NCI-H1930 (cell line): ENCODE measurements around the gene C9orf43.
A peak's percentile ranks its signal among the peaks of the same experiment; 100 is the strongest.
"Not testable (repeated sequence)": the region's sequence is repeated elsewhere in the genome, so short reads cannot be mapped to it uniquely, and the experiment has no call there.

Experiments used
- DNase-seq, 2 experiments: peaks; one replicate each; lab custom pipeline; 2025; lab: John Stamatoyannopoulos, UW

C9orf43 gene, protein sequence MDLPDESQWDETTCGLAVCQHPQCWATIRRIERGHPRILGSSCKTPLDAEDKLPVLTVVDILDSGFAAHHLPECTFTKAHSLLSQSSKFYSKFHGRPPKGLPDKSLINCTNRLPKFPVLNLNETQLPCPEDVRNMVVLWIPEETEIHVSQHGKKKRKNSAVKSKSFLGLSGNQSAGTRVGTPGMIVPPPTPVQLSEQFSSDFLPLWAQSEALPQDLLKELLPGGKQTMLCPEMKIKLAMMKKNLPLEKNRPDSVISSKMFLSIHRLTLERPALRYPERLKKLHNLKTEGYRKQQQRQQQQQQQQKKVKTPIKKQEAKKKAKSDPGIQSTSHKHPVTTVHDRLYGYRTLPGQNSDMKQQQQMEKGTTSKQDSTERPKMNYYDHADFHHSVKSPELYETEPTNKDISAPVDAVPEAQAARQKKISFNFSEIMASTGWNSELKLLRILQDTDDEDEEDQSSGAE

DNA sequence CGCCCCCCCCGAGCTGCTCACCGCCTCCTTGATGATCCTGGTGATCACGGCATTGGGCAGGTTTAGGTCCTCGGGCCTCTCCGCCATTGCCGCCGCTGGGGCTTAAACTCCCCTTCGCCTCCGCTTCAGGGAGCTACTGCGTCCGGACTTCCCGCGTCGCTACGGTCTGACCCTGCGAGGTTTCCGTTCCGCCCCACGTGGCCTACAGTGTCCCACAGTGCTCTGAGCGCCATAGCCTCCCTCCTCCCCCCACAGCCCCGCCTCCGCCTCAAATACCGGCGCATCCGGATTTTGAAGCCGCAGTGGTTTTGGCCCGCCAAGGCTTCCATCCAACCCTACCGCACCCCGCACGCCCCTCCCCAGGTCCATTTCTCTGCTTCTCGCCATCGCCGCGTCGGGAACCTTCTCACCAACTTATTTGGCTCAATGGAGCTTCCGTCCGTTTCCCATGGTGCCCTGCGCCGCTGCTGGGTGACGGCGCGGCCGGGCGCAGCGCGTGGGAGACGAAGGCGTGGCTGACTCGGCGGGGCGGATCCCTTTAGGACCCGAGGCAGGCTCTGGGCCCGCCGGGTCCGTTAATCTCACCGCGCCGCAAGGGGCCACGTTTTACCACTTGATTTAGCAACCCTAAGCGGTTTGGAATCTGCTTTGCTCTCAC is at the start of gene C9orf43, which contains the start of gene POLE3:
Gene C9orf43 (plus strand): TSS at position 541 of the 658 bp plus-strand sequence. CDS start 2,747 bp downstream, outside the sequence.
Gene POLE3 (minus strand): TSS at position 469 of the 658 bp plus-strand sequence. CDS start 382 bp downstream, at position 87.
- peak; percentile 90 to 93 for DNase-seq

- DNase-seq = no peak
These were observed 49.1 kb upstream of the C9orf43 start for GRCh38 chr9:113361304-113362018.

- DNase-seq = no peak
These were observed 47.2 kb upstream of the C9orf43 start for GRCh38 chr9:113363336-113363735.

GRCh38 chr9:113364951-113365350 is 45.6 kb upstream of the C9orf43 start:
- DNase-seq = no peak

GRCh38 chr9:113365652-113366051 is 44.9 kb upstream of the C9orf43 start:
- DNase-seq = not testable (repeated sequence)

- DNase-seq = no peak
These were observed 42.1 kb upstream of the C9orf43 start for GRCh38 chr9:113368348-113368981.

DNA sequence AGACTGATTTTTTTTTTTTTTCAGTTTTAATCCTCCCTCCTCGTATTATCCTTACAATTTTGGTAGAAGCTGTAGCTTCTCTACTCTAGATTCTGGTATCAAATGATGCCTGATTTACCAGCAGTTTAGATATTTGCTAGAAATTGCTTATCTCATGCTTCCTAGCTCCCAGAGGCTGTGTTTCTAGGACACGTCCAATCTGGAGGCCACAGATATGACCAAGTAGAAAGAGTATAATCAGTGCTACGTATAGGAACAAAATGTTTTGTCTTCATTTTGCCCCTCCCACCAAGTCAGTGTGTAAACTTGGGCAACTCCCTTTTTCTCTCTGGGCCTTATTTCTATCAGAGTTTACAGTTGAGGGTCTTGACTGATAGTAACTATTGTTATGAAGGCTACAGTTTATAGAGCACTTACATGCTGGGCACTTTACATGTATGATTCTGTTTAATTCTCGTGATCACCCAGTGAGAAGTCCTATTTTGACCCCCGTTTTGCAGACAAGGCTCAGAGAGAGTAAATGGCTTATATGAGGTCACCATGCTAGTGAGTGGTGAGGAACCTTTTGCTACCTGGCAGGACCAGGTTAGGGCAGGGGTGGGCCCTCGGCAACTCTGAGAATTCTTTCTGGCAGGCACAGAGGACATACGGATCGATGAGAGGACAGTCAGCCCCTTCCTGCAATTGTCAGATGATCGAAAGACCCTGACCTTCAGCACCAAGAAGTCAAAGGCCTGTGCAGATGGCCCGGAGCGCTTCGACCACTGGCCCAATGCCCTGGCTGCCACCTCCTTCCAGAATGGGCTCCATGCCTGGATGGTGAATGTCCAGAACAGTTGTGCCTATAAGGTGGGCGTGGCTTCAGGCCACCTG is 41.3 kb upstream of the C9orf43 start:
- DNase-seq = no peak

DNA sequence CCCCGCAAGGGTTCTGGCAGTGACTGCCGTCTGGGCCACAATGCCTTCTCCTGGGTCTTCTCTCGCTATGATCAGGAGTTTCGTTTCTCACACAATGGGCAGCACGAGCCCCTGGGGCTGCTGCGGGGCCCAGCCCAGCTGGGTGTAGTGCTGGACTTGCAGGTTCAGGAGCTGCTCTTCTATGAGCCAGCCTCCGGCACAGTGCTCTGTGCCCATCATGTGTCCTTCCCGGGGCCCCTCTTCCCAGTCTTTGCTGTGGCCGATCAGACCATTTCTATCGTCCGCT is 40.7 kb upstream of the C9orf43 start:
- no peak for DNase-seq

GRCh38 chr9:113370806-113371325 is 39.7 kb upstream of the C9orf43 start:
- no peak for DNase-seq

- no peak for DNase-seq
These were observed 38.5 kb upstream of the C9orf43 start for GRCh38 chr9:113372059-113372458.

- DNase-seq = no peak
These were observed 37.3 kb upstream of the C9orf43 start for GRCh38 chr9:113373256-113373655.

DNA sequence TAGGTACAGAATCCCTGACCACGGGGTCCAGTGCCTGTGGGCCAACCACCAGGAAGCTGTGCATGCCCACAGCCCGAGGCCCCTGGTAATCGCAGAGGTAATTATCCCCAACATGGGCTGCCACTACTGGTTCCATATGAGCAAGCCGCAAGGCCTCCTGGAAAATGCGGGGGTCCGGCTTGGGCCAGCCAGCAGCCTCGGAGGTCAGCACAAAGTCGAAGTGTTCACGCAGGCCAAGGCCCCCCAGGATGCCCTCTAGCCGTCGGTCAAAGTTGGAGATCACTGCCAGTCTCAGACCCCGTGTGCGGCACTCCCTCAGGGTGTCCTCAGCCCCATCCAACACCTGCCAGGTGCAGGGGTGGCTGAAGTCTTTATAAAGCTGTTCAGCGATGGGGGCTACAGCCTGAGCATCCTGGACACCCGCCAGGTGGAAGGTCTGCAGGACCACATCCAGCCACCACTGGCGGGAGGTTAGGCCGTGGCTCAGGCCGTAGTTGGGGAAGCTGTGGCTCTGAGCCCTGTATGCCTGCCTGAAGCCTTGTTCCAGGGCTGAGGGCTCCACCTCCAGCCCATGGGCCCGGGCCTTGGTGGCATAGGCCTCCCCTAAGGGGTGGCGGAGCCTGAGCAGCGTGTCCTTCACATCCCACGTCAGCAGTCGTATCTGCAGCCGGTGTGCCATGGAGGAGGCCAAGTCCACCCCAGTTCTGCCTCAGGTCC is 36.7 kb upstream of the C9orf43 start:
- DNase-seq = no peak

DNA sequence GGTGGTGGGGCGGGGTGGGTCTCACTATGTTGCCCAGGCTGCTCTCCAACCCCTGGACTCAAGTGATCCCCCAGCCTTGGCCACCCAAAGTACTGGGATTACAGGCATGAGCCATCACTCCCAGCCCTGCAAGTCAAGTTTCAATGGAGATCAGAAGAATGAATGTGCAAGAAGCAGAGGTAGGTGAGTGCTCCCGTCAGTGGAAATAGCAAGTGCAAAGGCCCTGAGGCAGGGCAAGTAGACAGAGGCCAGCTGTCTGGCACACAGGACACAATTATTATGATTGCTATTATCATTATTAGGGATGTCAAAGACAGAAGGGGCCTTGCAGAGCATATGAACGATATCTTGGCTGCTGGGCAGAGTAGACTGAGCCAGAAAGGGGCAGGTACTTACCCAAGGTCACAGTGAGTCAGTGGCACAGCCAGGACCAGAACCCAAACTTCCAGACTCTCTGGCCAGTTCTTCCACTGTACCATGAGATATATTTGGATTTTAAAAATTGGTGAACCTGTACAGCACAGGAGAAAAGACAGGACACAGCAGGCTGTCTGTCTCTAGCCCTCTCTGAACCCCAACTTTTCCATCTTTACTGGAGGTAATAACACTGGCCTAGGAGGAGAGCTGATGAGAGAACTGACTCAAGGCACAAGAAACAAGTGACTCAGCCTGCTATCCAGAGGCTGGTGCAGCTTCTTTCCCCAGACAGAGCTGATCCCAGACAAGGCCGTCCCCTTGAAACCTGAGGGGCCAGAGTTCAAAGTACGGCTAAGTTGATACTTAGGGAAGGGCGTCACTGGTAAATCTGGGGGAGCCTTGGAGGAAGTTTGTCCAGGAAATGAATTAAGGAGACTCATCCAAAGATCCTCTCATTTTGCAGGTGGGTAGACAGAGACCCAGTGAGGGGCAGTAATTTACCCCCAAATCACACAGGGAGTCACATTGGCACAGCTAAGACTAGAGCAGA is 35.2 kb upstream of the C9orf43 start:
- DNase-seq = no peak

- peak; percentile 50 to 63 for DNase-seq
These were observed 33.6 kb upstream of the C9orf43 start, which contains the start of gene HDHD3 for GRCh38 chr9:113376634-113377567. Gene HDHD3 (minus strand): TSS chr9:113376986. CDS start chr9:113374354, 2,632 bp downstream.

- DNase-seq = not testable (repeated sequence)
These were observed 31.3 kb upstream of the C9orf43 start for GRCh38 chr9:113379094-113379828.

DNA sequence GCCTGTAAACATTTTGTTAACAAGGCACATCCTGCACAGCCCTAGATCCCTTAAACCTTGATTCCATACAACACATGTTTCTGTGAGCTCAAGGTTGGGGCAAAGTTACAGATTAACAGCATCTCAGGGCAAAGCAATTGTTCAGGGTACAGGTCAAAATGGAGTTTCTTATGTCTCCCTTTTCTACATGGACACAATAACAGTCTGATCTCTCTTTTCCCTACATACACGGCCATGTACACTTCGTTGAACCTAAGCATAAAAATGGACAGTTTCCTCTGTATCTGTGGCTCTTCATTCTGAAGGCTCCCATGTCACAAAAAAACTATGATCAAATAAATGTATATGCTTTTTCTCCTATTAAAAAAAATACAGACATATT is 30.7 kb upstream of the C9orf43 start:
- DNase-seq = not testable (repeated sequence)

- DNase-seq = no peak
These were observed 29.6 kb upstream of the C9orf43 start for GRCh38 chr9:113380869-113381378.
